COLO668 (cell line): ENCODE results near the gene S1PR3.

Experiments
- DNase-seq: peaks from one replicate; lab custom pipeline; 2025; ENCODE audit not compliant: unreplicated experiment; lab: John Stamatoyannopoulos, UW

S1PR3 gene

GRCh38 chr9:89036383-89036782 is 45.1 kb downstream of the S1PR3 start:
- no peak for DNase-seq

- no peak for DNase-seq
Measured at GRCh38 chr9:89036891-89037290, 45.6 kb downstream of the S1PR3 start.

- DNase-seq, result no peak
Measured at GRCh38 chr9:89037346-89037745, 46.1 kb downstream of the S1PR3 start.

- no peak for DNase-seq
Measured at GRCh38 chr9:89037891-89038290, 46.6 kb downstream of the S1PR3 start.

- no peak for DNase-seq
Measured at GRCh38 chr9:89038382-89039103, 47.3 kb downstream of the S1PR3 start.

- no peak for DNase-seq
Measured at GRCh38 chr9:89039104-89039465, 47.8 kb downstream of the S1PR3 start.

GRCh38 chr9:89039664-89040063 is 48.4 kb downstream of the S1PR3 start:
- no peak for DNase-seq

- no peak for DNase-seq
Measured at GRCh38 chr9:89042984-89043383, 51.7 kb downstream of the S1PR3 start.

GRCh38 chr9:89044104-89044503 is 52.8 kb downstream of the S1PR3 start:
- no peak for DNase-seq

GRCh38 chr9:89044881-89045280 is 53.6 kb downstream of the S1PR3 start:
- DNase-seq, result no peak

- DNase-seq, result no peak
Measured at GRCh38 chr9:89046832-89047231, 55.6 kb downstream of the S1PR3 start.

GRCh38 chr9:89047667-89048066 is 56.4 kb downstream of the S1PR3 start:
- no peak for DNase-seq

- no peak for DNase-seq
Measured at GRCh38 chr9:89048616-89049015, 57.3 kb downstream of the S1PR3 start.

GRCh38 chr9:89049646-89050045 is 58.4 kb downstream of the S1PR3 start:
- DNase-seq, result no peak

- DNase-seq, result no peak
Measured at GRCh38 chr9:89051421-89052025, 60.3 kb downstream of the S1PR3 start.

- no peak for DNase-seq
Measured at GRCh38 chr9:89052470-89053097, 61.3 kb downstream of the S1PR3 start.

GRCh38 chr9:89053301-89053700 is 62.0 kb downstream of the S1PR3 start:
- DNase-seq, result no peak
